ENCODE measurements around the gene FAM167B.

DNA sequence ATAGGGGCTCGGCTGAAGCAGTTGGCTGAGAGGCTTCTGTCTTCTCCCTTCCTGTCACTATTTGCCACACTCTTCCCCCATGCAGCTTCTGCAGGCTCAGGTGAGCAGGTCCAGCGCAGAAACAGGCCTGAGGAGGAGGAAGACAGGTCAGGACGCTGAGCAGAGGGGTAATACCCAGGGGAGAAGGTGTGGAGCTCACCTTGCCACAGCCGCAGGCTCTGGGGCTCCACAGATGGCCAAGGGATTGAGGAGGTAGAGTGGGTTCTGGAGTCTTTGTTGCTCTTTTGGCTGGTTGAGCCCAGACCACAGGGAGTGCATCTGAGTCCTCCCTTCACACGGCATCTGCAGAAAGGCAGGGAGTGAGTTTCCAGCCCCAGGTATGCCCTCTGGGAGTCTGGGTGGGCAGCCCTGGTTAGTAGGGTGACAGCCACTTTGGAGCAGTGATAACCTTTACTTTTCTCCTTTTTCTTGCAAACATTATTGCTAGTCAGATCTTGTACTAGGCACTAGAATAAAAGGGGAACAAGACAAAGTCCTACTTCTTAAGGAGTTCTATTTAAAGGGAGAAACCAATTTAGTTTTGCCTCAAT lies 15.1 kb upstream of the FAM167B start:
- TF ChIP-seq, protein P1, sequence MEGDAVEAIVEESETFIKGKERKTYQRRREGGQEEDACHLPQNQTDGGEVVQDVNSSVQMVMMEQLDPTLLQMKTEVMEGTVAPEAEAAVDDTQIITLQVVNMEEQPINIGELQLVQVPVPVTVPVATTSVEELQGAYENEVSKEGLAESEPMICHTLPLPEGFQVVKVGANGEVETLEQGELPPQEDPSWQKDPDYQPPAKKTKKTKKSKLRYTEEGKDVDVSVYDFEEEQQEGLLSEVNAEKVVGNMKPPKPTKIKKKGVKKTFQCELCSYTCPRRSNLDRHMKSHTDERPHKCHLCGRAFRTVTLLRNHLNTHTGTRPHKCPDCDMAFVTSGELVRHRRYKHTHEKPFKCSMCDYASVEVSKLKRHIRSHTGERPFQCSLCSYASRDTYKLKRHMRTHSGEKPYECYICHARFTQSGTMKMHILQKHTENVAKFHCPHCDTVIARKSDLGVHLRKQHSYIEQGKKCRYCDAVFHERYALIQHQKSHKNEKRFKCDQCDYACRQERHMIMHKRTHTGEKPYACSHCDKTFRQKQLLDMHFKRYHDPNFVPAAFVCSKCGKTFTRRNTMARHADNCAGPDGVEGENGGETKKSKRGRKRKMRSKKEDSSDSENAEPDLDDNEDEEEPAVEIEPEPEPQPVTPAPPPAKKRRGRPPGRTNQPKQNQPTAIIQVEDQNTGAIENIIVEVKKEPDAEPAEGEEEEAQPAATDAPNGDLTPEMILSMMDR (conservative IDR thresholded peaks at IDR 0.05; ENCODE audit: low read depth, low read length): no peak
- TF ChIP-seq EZH2 (IDR thresholded peaks at IDR 0.05; ENCODE audit: low read length, unreplicated experiment) (no peak), EZH2phosphoT487 (IDR thresholded peaks at IDR 0.05; ENCODE audit: borderline replicate concordance, low read length) (no peak)
